Measurements from ENCODE around the gene STARD6. TPM values are rescaled to one million over a fixed set of nuclear protein-coding genes. Genes with fewer than 3 reads are reported as not detected.
"Not testable (repeated sequence)": the region's sequence is repeated elsewhere in the genome, so short reads cannot be mapped to it uniquely, and the experiment has no call there.

The STARD6 gene
- total and polyA plus RNA-seq, 2 experiments from 2014 or later = not detected

DNA sequence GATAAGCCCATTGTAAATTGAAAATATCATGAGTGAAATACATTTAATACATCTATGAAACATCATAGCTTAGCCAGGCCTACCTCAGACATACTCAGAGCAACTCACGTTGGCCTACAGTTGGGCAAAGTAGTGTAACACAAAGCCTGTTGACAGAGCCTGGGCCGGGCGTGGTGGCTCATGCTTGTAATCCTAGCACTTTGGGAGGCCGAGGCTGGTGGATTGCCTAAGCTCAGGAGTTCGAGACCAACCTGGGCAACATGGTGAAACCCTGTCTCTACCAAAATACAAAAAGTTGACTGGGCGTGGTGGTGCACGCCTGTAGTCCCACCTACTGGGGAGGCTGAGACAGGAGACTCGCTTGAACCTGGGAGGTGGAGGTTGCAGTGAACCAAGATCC lies 58.7 kb downstream of the STARD6 start:
- not testable (repeated sequence) for H3K4me2 ChIP-seq; H3K36me3 ChIP-seq (ENCODE audit: insufficient read depth); H3K4me3 Mint-ChIP-seq; H3K9me2 ChIP-seq (ENCODE audit: insufficient read depth); H3K79me2 ChIP-seq (replicated peaks; ENCODE audit: insufficient read depth); H4K20me1 ChIP-seq (replicated peaks; ENCODE audit: insufficient read depth); H2AFZ ChIP-seq; H3K4me1 ChIP-seq (ENCODE audit: insufficient read depth); H3K4me3 ChIP-seq; H3K4me1 Mint-ChIP-seq; DNase-seq (ENCODE audit: low spot score); H3K27me3 ChIP-seq (ENCODE audit: insufficient read depth); H3K27ac Mint-ChIP-seq; H3K27me3 Mint-ChIP-seq (ENCODE audit: insufficient read depth, low read depth, poor library complexity); ATAC-seq; H3F3A ChIP-seq (replicated peaks; ENCODE audit: low read depth); H3K27ac ChIP-seq (ENCODE audit: low read depth)
- Mint-ChIP-seq H3K9me3 (peaks cover 25% of the 10 kb centered on the region), H3K36me3 (ENCODE audit: low read depth) (peaks cover 36% of the 10 kb centered on the region; the same call in 2 of the 3 replicates)

DNA sequence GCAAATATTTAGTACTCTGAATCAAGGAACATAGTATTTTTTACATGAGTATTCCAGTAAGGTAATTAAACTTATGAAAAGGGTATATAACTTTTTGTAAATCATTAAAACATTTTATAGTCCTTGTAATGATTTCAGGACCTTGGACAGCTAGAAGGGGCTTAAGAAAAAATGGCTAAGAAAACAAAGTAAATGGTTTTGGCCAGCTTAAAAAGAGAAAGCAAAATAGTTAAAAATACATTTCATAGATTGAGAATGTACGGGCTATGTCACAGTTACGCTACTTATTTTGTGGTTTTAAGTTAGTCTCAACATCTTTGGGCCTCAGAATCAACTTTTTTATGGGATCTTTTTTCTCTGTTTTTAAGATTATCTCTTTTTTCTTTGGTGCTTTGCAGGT lies 61.6 kb downstream of the STARD6 start:
- Mint-ChIP-seq H3K4me1 (no peaks in the 10 kb centered on the region), H3K27me3 (ENCODE audit: insufficient read depth, low read depth, poor library complexity) (peaks cover 5% of the 10 kb centered on the region), H3K36me3 (ENCODE audit: low read depth) (peaks cover 48% of the 10 kb centered on the region; the same call in 2 of the 3 replicates), H3K9me3 (peaks cover 25% of the 10 kb centered on the region), H3K4me3 (no peak overlapping the region), H3K27ac (no peak overlapping the region)
- H3K27ac ChIP-seq (ENCODE audit: low read depth) = no peak overlapping the region
- H3K9me2 ChIP-seq (ENCODE audit: insufficient read depth) = no peaks in the 10 kb centered on the region
- H2AFZ ChIP-seq = no peak overlapping the region
- H3K4me1 ChIP-seq (ENCODE audit: insufficient read depth) = no peaks in the 10 kb centered on the region
- H3K79me2 ChIP-seq (replicated peaks; ENCODE audit: insufficient read depth) = no peaks in the 10 kb centered on the region
- no peaks in the 10 kb centered on the region for H3K27me3 ChIP-seq (ENCODE audit: insufficient read depth)
- ATAC-seq = no peak
- H4K20me1 ChIP-seq (replicated peaks; ENCODE audit: insufficient read depth) = peaks cover 4% of the 10 kb centered on the region; the same call in 1 of the 2 replicates
- no peak overlapping the region for H3K4me3 ChIP-seq
- no peak overlapping the region for H3K4me2 ChIP-seq
- TF ChIP-seq STAT1 (IDR thresholded peaks at IDR 0.05; ENCODE audit: unreplicated experiment) (no peak), POLR2AphosphoS5 (IDR thresholded peaks at IDR 0.05; ENCODE audit: low read depth) (no peak), NANOG (IDR thresholded peaks at IDR 0.05; ENCODE audit: borderline replicate concordance) (no peak)
- TF ChIP-seq, protein P1, sequence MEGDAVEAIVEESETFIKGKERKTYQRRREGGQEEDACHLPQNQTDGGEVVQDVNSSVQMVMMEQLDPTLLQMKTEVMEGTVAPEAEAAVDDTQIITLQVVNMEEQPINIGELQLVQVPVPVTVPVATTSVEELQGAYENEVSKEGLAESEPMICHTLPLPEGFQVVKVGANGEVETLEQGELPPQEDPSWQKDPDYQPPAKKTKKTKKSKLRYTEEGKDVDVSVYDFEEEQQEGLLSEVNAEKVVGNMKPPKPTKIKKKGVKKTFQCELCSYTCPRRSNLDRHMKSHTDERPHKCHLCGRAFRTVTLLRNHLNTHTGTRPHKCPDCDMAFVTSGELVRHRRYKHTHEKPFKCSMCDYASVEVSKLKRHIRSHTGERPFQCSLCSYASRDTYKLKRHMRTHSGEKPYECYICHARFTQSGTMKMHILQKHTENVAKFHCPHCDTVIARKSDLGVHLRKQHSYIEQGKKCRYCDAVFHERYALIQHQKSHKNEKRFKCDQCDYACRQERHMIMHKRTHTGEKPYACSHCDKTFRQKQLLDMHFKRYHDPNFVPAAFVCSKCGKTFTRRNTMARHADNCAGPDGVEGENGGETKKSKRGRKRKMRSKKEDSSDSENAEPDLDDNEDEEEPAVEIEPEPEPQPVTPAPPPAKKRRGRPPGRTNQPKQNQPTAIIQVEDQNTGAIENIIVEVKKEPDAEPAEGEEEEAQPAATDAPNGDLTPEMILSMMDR (conservative IDR thresholded peaks at IDR 0.05; ENCODE audit: low read depth in 2 of 2) = no peak
- TF ChIP-seq, protein P2, sequence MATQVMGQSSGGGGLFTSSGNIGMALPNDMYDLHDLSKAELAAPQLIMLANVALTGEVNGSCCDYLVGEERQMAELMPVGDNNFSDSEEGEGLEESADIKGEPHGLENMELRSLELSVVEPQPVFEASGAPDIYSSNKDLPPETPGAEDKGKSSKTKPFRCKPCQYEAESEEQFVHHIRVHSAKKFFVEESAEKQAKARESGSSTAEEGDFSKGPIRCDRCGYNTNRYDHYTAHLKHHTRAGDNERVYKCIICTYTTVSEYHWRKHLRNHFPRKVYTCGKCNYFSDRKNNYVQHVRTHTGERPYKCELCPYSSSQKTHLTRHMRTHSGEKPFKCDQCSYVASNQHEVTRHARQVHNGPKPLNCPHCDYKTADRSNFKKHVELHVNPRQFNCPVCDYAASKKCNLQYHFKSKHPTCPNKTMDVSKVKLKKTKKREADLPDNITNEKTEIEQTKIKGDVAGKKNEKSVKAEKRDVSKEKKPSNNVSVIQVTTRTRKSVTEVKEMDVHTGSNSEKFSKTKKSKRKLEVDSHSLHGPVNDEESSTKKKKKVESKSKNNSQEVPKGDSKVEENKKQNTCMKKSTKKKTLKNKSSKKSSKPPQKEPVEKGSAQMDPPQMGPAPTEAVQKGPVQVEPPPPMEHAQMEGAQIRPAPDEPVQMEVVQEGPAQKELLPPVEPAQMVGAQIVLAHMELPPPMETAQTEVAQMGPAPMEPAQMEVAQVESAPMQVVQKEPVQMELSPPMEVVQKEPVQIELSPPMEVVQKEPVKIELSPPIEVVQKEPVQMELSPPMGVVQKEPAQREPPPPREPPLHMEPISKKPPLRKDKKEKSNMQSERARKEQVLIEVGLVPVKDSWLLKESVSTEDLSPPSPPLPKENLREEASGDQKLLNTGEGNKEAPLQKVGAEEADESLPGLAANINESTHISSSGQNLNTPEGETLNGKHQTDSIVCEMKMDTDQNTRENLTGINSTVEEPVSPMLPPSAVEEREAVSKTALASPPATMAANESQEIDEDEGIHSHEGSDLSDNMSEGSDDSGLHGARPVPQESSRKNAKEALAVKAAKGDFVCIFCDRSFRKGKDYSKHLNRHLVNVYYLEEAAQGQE (IDR thresholded peaks at IDR 0.05; ENCODE audit: unreplicated experiment) = peak; percentile 67
- H3F3A ChIP-seq (replicated peaks; ENCODE audit: low read depth) = no peaks in the 10 kb centered on the region
- DNase-seq (ENCODE audit: low spot score) = peak; percentile 45
- H3K36me3 ChIP-seq (ENCODE audit: insufficient read depth) = peaks cover 17% of the 10 kb centered on the region

DNA sequence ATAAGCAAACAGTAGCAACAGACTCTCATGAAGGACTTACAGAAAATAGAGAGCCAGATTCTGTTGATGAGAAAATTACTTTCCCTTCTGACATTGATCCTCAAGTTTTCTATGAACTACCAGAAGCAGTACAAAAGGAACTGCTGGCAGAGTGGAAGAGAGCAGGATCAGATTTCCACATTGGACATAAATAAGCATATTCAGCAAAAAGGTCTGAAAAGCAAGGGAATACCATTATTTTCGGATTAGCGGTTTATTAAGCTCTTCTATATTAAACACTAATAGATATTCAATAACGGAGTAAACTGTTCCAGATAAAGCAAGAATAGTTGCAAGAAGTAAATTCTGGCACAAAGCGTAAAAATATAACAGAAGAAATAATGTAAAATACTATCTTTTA lies 63.4 kb downstream of the STARD6 start:
- H3K4me1 ChIP-seq (ENCODE audit: insufficient read depth) = no peaks in the 10 kb centered on the region
- no peaks in the 10 kb centered on the region for H3F3A ChIP-seq (replicated peaks; ENCODE audit: low read depth)
- Mint-ChIP-seq H3K9me3 (peaks cover 16% of the 10 kb centered on the region), H3K27ac (no peak overlapping the region), H3K4me1 (no peaks in the 10 kb centered on the region), H3K27me3 (ENCODE audit: insufficient read depth, low read depth, poor library complexity) (peaks cover 2% of the 10 kb centered on the region), H3K36me3 (ENCODE audit: low read depth) (peaks cover 61% of the 10 kb centered on the region), H3K4me3 (no peak overlapping the region)
- no peak overlapping the region for H2AFZ ChIP-seq
- ATAC-seq (no peak), DNase-seq (ENCODE audit: low spot score) (no peak)
- peaks cover 30% of the 10 kb centered on the region for H3K36me3 ChIP-seq (ENCODE audit: insufficient read depth)
- no peaks in the 10 kb centered on the region for H3K79me2 ChIP-seq (replicated peaks; ENCODE audit: insufficient read depth)
- H3K9me2 ChIP-seq (ENCODE audit: insufficient read depth) = no peaks in the 10 kb centered on the region
- no peak overlapping the region for H3K27ac ChIP-seq (ENCODE audit: low read depth)
- H3K4me3 ChIP-seq = no peak overlapping the region
- peaks cover 4% of the 10 kb centered on the region; the same call in 1 of the 2 replicates for H4K20me1 ChIP-seq (replicated peaks; ENCODE audit: insufficient read depth)
- no peak overlapping the region for H3K4me2 ChIP-seq
- no peaks in the 10 kb centered on the region for H3K27me3 ChIP-seq (ENCODE audit: insufficient read depth)
- TF ChIP-seq POLR2AphosphoS5 (IDR thresholded peaks at IDR 0.05; ENCODE audit: low read depth) = no peak

Measured in GM23338 (cell line).